Activated CD4-positive, alpha-beta T cell treated with anti-CD3 and anti-CD28 coated beads, Interleukin-2, Interleukin-4, amounts not matched to agents 100 ng/mL and 50 ng/mL, durations not matched to agents 16 hours and 8 hours (primary cell): ENCODE measurements around the gene CEP112.
A peak's percentile ranks its signal among the peaks of the same experiment; 100 is the strongest.

Experiments
- DNase-seq: peaks from one replicate; pipeline ENCODE4 v3.0.0-alpha.2; 2020; ENCODE audit warnings: low spot score

CEP112 gene

GRCh38 chr17:65987988-65988387 is 203.9 kb downstream of the CEP112 start:
- peak; percentile 19 for DNase-seq

- no peak for DNase-seq
Measured at GRCh38 chr17:65985571-65985970, 206.4 kb downstream of the CEP112 start.

- DNase-seq, result no peak
Measured at GRCh38 chr17:65984299-65984698, 207.6 kb downstream of the CEP112 start.

GRCh38 chr17:65978871-65979270 is 213.1 kb downstream of the CEP112 start:
- DNase-seq, result no peak

- no peak for DNase-seq
Measured at GRCh38 chr17:65977041-65977440, 214.9 kb downstream of the CEP112 start.

GRCh38 chr17:65975878-65976277 is 216.1 kb downstream of the CEP112 start:
- DNase-seq, result no peak

- DNase-seq, result no peak
Measured at GRCh38 chr17:65973237-65973636, 218.7 kb downstream of the CEP112 start.

GRCh38 chr17:65967372-65967771 is 224.6 kb downstream of the CEP112 start:
- DNase-seq, result no peak

- no peak for DNase-seq
Measured at GRCh38 chr17:65966072-65966695, 225.7 kb downstream of the CEP112 start.

- no peak for DNase-seq
Measured at GRCh38 chr17:65963179-65963578, 228.8 kb downstream of the CEP112 start.

GRCh38 chr17:65959630-65960029 is 232.3 kb downstream of the CEP112 start:
- no peak for DNase-seq

GRCh38 chr17:65956814-65957213 is 235.1 kb downstream of the CEP112 start:
- DNase-seq, result no peak

GRCh38 chr17:65954148-65954449 is 237.8 kb downstream of the CEP112 start:
- no peak for DNase-seq

- DNase-seq, result no peak
Measured at GRCh38 chr17:65953316-65954147, 238.4 kb downstream of the CEP112 start.

GRCh38 chr17:65952586-65952985 is 239.3 kb downstream of the CEP112 start:
- no peak for DNase-seq

- no peak for DNase-seq
Measured at GRCh38 chr17:65952015-65952414, 239.9 kb downstream of the CEP112 start.

GRCh38 chr17:65947831-65948230 is 244.1 kb downstream of the CEP112 start:
- DNase-seq, result no peak

- DNase-seq, result no peak
Measured at GRCh38 chr17:65942592-65942991, 249.3 kb downstream of the CEP112 start.

- DNase-seq, result no peak
Measured at GRCh38 chr17:65941356-65941899, 250.5 kb downstream of the CEP112 start.

GRCh38 chr17:65936013-65936412 is 255.9 kb downstream of the CEP112 start:
- no peak for DNase-seq

GRCh38 chr17:65933290-65933689 is 258.6 kb downstream of the CEP112 start:
- no peak for DNase-seq

- DNase-seq, result no peak
Measured at GRCh38 chr17:65931246-65932149, 260.4 kb downstream of the CEP112 start.
